PC-9 (cell line): ENCODE measurements around the gene ADGRD1. TPM values are rescaled to one million over a fixed set of nuclear protein-coding genes. Genes with fewer than 3 reads are reported as not detected.

Experiments used
- BruUV-seq: library from RNA; stranded (reverse); fragments of 400-500 nt; replicated peaks from 2 replicates; lab custom pipeline; 2021; lab: Mats Ljungman, UMichigan
- CTCF ChIA-PET: fragments of 300-600 bp; sonication (Branson Sonifier 250); formaldehyde crosslinking; loops from one replicate; lab custom pipeline; 2022; ENCODE audit warnings: antibody characterized with exemption; lab: Charles Lee
- POLR2A ChIA-PET: fragments of 300-600 bp; sonication (Branson Sonifier 250); formaldehyde crosslinking; loops from one replicate; lab custom pipeline; 2022; ENCODE audit warnings: antibody characterized with exemption; ENCODE audit not compliant: unreplicated experiment; lab: Charles Lee
- DNase-seq, 2 experiments: peaks; one replicate each; pipeline versions ENCODE4 v3.0.0 to v3.0.0-alpha.2; 2015 to 2022; ENCODE audit warnings: mixed read lengths in 1 of 2
- H2AFZ ChIP-seq: fragments of 200-600 bp; sonication (generic); 2 replicates; pipeline ENCODE4 v1.8.1; 2017; ENCODE audit warnings: antibody characterized with exemption
- H3F3A ChIP-seq: fragments of 200-600 bp; sonication (generic); 2 replicates; pipeline ENCODE4 v1.8.1; 2017; ENCODE audit warnings: antibody characterized with exemption, mild to moderate bottlenecking, low read depth; ENCODE audit not compliant: insufficient read depth
- H3K27ac ChIP-seq: fragments of 200-600 bp; sonication (generic); 2 replicates; pipeline ENCODE4 v1.6.1; 2016; ENCODE audit warnings: mixed run types
- H3K27me3 ChIP-seq: fragments of 200-600 bp; sonication (generic); 2 replicates; pipeline ENCODE4 v1.6.1; 2016; ENCODE audit warnings: low read depth, mixed run types; ENCODE audit not compliant: insufficient read depth
- H3K36me3 ChIP-seq: fragments of 200-600 bp; sonication (generic); 2 replicates; pipeline ENCODE4 v1.6.1; 2016; ENCODE audit warnings: low read depth, mixed run types
- H3K4me1 ChIP-seq: fragments of 200-600 bp; sonication (generic); replicated peaks from 2 replicates; pipeline ENCODE4 v1.6.1; 2016; ENCODE audit warnings: mixed run types; ENCODE audit not compliant: insufficient read depth
- H3K4me2 ChIP-seq: fragments of 200-600 bp; sonication (generic); 2 replicates; pipeline ENCODE4 v1.6.1; 2017; ENCODE audit warnings: mixed run types
- H3K4me3 ChIP-seq: fragments of 200-600 bp; sonication (generic); 2 replicates; pipeline ENCODE4 v1.6.1; 2016; ENCODE audit warnings: mixed run types
- H3K79me2 ChIP-seq: fragments of 200-600 bp; sonication (generic); 2 replicates; pipeline ENCODE4 v1.6.1; 2017; ENCODE audit warnings: low read depth, mixed run types
- H3K9me2 ChIP-seq: fragments of 200-600 bp; sonication (generic); 2 replicates; pipeline ENCODE4 v1.8.1; 2017; ENCODE audit warnings: mild to moderate bottlenecking; ENCODE audit not compliant: insufficient read depth
- H3K9me3 ChIP-seq: fragments of 200-600 bp; sonication (generic); 2 replicates; pipeline ENCODE4 v1.8.1; 2016; ENCODE audit warnings: low read depth; ENCODE audit not compliant: insufficient read depth
- H4K20me1 ChIP-seq: fragments of 200-600 bp; sonication (generic); 2 replicates; pipeline ENCODE4 v1.8.1; 2017; ENCODE audit not compliant: insufficient read depth
- CTCF ChIP-seq: fragments of 200-600 bp; sonication (generic); conservative IDR thresholded peaks from 2 replicates; pipeline ENCODE4 v1.6.1; 2017; ENCODE audit warnings: mixed run types, antibody characterized with exemption, mild to moderate bottlenecking, moderate library complexity
- EZH2 ChIP-seq: fragments of 200-600 bp; sonication (generic); IDR thresholded peaks from 2 replicates; pipeline ENCODE4 v1.8.0; 2017; ENCODE audit warnings: antibody characterized with exemption, low read depth
- intact Hi-C: fragments of 100-400 bp; cut with micrococcal nuclease; formaldehyde crosslinking; loops from one replicate; pipeline ENCODE4 v1.10.0; 2022; ENCODE audit not compliant: unreplicated experiment
- total RNA-seq: library from RNA; stranded (reverse); gene quantifications from 2 replicates; pipeline ENCODE4 v1.2.3, GENCODE V29; 2021

ADGRD1 gene
- total RNA-seq, 1 experiment from 2014 or later = not detected

- no peak for DNase-seq
- ChIA-PET POLR2A (no interaction called here), CTCF (no interaction called here)
- no peaks in the 10 kb centered on the region for H3K4me1 ChIP-seq
- H3K9me2 ChIP-seq = no peaks in the 10 kb centered on the region
- no TSS peak for BruUV-seq
- no peak overlapping the region for H3K4me3 ChIP-seq
- no peaks in the 10 kb centered on the region; the same call in 1 of the 2 replicates for H3K27me3 ChIP-seq
- no peaks in the 10 kb centered on the region for H3K79me2 ChIP-seq
- no peaks in the 10 kb centered on the region for H3F3A ChIP-seq
- no peak overlapping the region for H3K4me2 ChIP-seq
- no peaks in the 10 kb centered on the region for H4K20me1 ChIP-seq
- H3K9me3 ChIP-seq = no peaks in the 10 kb centered on the region
- TF ChIP-seq CTCF (no peak), EZH2 (no peak)
- H3K36me3 ChIP-seq = no peaks in the 10 kb centered on the region
- no peak overlapping the region for H3K27ac ChIP-seq
- intact Hi-C loops = no loop called here
- no peak overlapping the region for H2AFZ ChIP-seq
Observed at GRCh38 chr12:131177599-131177998, 223.9 kb downstream of the ADGRD1 start.

GRCh38 chr12:131187602-131188001 is 233.9 kb downstream of the ADGRD1 start:
- H3K9me3 ChIP-seq = no peaks in the 10 kb centered on the region
- no peak overlapping the region for H2AFZ ChIP-seq
- H3K27ac ChIP-seq = no peak overlapping the region
- no peaks in the 10 kb centered on the region for H3F3A ChIP-seq
- H3K4me3 ChIP-seq = no peak overlapping the region
- POLR2A ChIA-PET = no interaction called here
- no peak for DNase-seq
- H3K27me3 ChIP-seq = no peaks in the 10 kb centered on the region; the same call in 1 of the 2 replicates
- H3K9me2 ChIP-seq = no peaks in the 10 kb centered on the region
- CTCF ChIA-PET = no interaction called here
- no peak overlapping the region for H3K4me2 ChIP-seq
- no peaks in the 10 kb centered on the region for H3K79me2 ChIP-seq
- no peaks in the 10 kb centered on the region for H4K20me1 ChIP-seq
- no TSS peak for BruUV-seq
- H3K36me3 ChIP-seq = no peaks in the 10 kb centered on the region
- intact Hi-C loops = no loop called here
- no peaks in the 10 kb centered on the region for H3K4me1 ChIP-seq
- TF ChIP-seq EZH2 (no peak), CTCF (no peak)

GRCh38 chr12:131188131-131189050 is 234.7 kb downstream of the ADGRD1 start:
- Histone ChIP-seq H3K9me2 (no peaks in the 10 kb centered on the region), H3K27ac (no peak overlapping the region), H3F3A (no peaks in the 10 kb centered on the region), H3K9me3 (no peaks in the 10 kb centered on the region), H2AFZ (no peak overlapping the region), H4K20me1 (no peaks in the 10 kb centered on the region), H3K4me2 (no peak overlapping the region), H3K4me3 (no peak overlapping the region), H3K36me3 (no peaks in the 10 kb centered on the region), H3K79me2 (no peaks in the 10 kb centered on the region), H3K4me1 (no peaks in the 10 kb centered on the region), H3K27me3 (no peaks in the 10 kb centered on the region; the same call in none of the 2 replicates)
- TF ChIP-seq EZH2 (no peak), CTCF (no peak)
- intact Hi-C loops = no loop called here
- ChIA-PET CTCF (no interaction called here), POLR2A (no interaction called here)
- no peak for DNase-seq
- BruUV-seq = no TSS peak
